Activated CD8-positive, alpha-beta T cell treated with anti-CD3 and anti-CD28 coated beads for 36 hours (primary cell): ENCODE measurements around the gene VDR. TPM values are rescaled to one million over a fixed set of nuclear protein-coding genes. Genes with fewer than 3 reads are reported as not detected.

ENCODE experiments used
- ATAC-seq: fragments of 200-7000 bp; cut with Tn5 transposase; one replicate; pipeline ENCODE4 v1.10.0; 2021; ENCODE audit warnings: mild to moderate bottlenecking, moderate library complexity
- CTCF ChIA-PET: fragments of 350-600 bp; sonication (Branson Sonifier 250); formaldehyde crosslinking; loops from one replicate; lab custom pipeline; 2021; ENCODE audit warnings: antibody characterized with exemption; lab: Charles Lee
- POLR2A ChIA-PET: fragments of 350-600 bp; sonication (Branson Sonifier 250); formaldehyde crosslinking; loops from one replicate; lab custom pipeline; 2021; ENCODE audit warnings: antibody characterized with exemption; lab: Charles Lee
- DNase-seq: peaks from one replicate; pipeline ENCODE4 v3.0.0-alpha.2; 2020
- H3K27ac Mint-ChIP-seq: one replicate; pipeline ENCODE4 v1.8.0; 2021; ENCODE audit warnings: mild to moderate bottlenecking, mixed read lengths
- H3K27me3 Mint-ChIP-seq: one replicate; pipeline ENCODE4 v1.8.0; 2021; ENCODE audit warnings: mixed read lengths
- H3K36me3 Mint-ChIP-seq: one replicate; pipeline ENCODE4 v1.8.0; 2021; ENCODE audit warnings: low read depth, mixed read lengths
- H3K4me1 Mint-ChIP-seq: one replicate; pipeline ENCODE4 v1.8.0; 2021; ENCODE audit warnings: low read depth, mixed read lengths
- H3K4me3 Mint-ChIP-seq: one replicate; pipeline ENCODE4 v1.8.0; 2021; ENCODE audit warnings: mild to moderate bottlenecking, moderate library complexity, mixed read lengths
- H3K9me3 Mint-ChIP-seq: one replicate; pipeline ENCODE4 v1.8.0; 2021; ENCODE audit warnings: mixed read lengths
- CTCF ChIP-seq: fragments of 200-600 bp; IDR thresholded peaks from one replicate; pipeline ENCODE4 v1.8.0; 2022; ENCODE audit warnings: antibody characterized with exemption, mild to moderate bottlenecking
- intact Hi-C: fragments of 100-400 bp; cut with micrococcal nuclease; formaldehyde crosslinking; loops from one replicate; pipeline ENCODE4 v1.10.0; 2022
- total RNA-seq, 2 experiments: library from RNA; stranded (reverse); gene quantifications; one replicate each; pipeline ENCODE4 v1.2.3, GENCODE V29; 2021

The VDR gene
- total RNA-seq, 2 experiments from 2014 or later = 84.6 to 86.4 TPM

- ATAC-seq (no peak), DNase-seq (no peak)
- ChIA-PET CTCF (no interaction called here), POLR2A (interaction anchor here (1.0 kb wide), 1 partner anchor 12 kb away, joined by 3 read pairs; no protein-coding TSS in a partner anchor)
- peaks cover 89% of the 10 kb centered on the region for H3K36me3 Mint-ChIP-seq
- intact Hi-C loops = no loop called here
- no peak overlapping the region for H3K4me3 Mint-ChIP-seq
- no peak for TF ChIP-seq CTCF
- H3K4me1 Mint-ChIP-seq = peaks cover 28% of the 10 kb centered on the region
- H3K9me3 Mint-ChIP-seq = no peaks in the 10 kb centered on the region
- H3K27ac Mint-ChIP-seq = no peak overlapping the region
- H3K27me3 Mint-ChIP-seq = no peaks in the 10 kb centered on the region
These were observed 27.7 kb downstream of the VDR start for GRCh38 chr12:47877081-47877480.

- Mint-ChIP-seq H3K36me3 (peaks cover 89% of the 10 kb centered on the region), H3K27me3 (no peaks in the 10 kb centered on the region), H3K4me1 (peaks cover 28% of the 10 kb centered on the region), H3K4me3 (no peak overlapping the region), H3K27ac (no peak overlapping the region), H3K9me3 (no peaks in the 10 kb centered on the region)
- TF ChIP-seq CTCF = no peak
- ChIA-PET POLR2A (interaction anchor here (1.0 to 2.2 kb wide), 3 partner anchors 9 to 16 kb away, joined by 3 to 11 read pairs (median 4); no protein-coding TSS in a partner anchor), CTCF (no interaction called here)
- DNase-seq = no peak
- no peak for ATAC-seq
- intact Hi-C loops = no loop called here
These were observed 28.3 kb downstream of the VDR start for GRCh38 chr12:47876440-47876960.

GRCh38 chr12:47875746-47876439 lies 28.9 kb downstream of the VDR start:
- no peak for TF ChIP-seq CTCF
- H3K4me3 Mint-ChIP-seq = no peak overlapping the region
- peaks cover 28% of the 10 kb centered on the region for H3K4me1 Mint-ChIP-seq
- intact Hi-C loops = no loop called here
- H3K36me3 Mint-ChIP-seq = peaks cover 89% of the 10 kb centered on the region
- H3K27me3 Mint-ChIP-seq = no peaks in the 10 kb centered on the region
- no peak overlapping the region for H3K27ac Mint-ChIP-seq
- no peaks in the 10 kb centered on the region for H3K9me3 Mint-ChIP-seq
- CTCF ChIA-PET = interaction anchor here (2.0 to 2.8 kb wide), 4 partner anchors 10 to 134 kb away, joined by 8 to 10 read pairs (median 9); no protein-coding TSS in a partner anchor
- POLR2A ChIA-PET = interaction anchor here (0.7 to 2.3 kb wide), 7 partner anchors 8 to 117 kb away, joined by 3 to 11 read pairs (median 4); partner anchors contain the start of gene RAPGEF3
- DNase-seq (no peak), ATAC-seq (no peak)

GRCh38 chr12:47874316-47874715 lies 30.5 kb downstream of the VDR start:
- Mint-ChIP-seq H3K9me3 (no peaks in the 10 kb centered on the region), H3K4me3 (no peak overlapping the region), H3K27ac (no peak overlapping the region), H3K36me3 (peaks cover 91% of the 10 kb centered on the region), H3K4me1 (peaks cover 37% of the 10 kb centered on the region), H3K27me3 (no peaks in the 10 kb centered on the region)
- TF ChIP-seq CTCF = no peak
- CTCF ChIA-PET = interaction anchor here (1.0 to 2.8 kb wide), 5 partner anchors 9 to 132 kb away, joined by 4 to 10 read pairs (median 9); no protein-coding TSS in a partner anchor
- no peak for DNase-seq
- POLR2A ChIA-PET = interaction anchor here (1.2 to 2.3 kb wide), 5 partner anchors 9 to 116 kb away, joined by 4 to 11 read pairs (median 5); partner anchors contain the start of gene RAPGEF3
- ATAC-seq = no peak
- intact Hi-C loops = no loop called here
